GM23248 (cell line): ENCODE data around the gene FAM20B.

Experiments used
- EZH2 ChIP-seq: fragments of 200-600 bp; sonication (generic); IDR thresholded peaks from 2 replicates; pipeline ENCODE4 v1.6.1; 2018; ENCODE audit warnings: antibody characterized with exemption, mild to moderate bottlenecking; ENCODE audit not compliant: insufficient read depth, poor library complexity, severe bottlenecking
- EZH2phosphoT487 ChIP-seq: fragments of 200-600 bp; sonication (generic); IDR thresholded peaks from 2 replicates; pipeline ENCODE4 v1.6.1; 2018; ENCODE audit warnings: antibody characterized with exemption, moderate library complexity, mild to moderate bottlenecking, low read depth; ENCODE audit not compliant: insufficient read depth

GRCh38 chr1:179043266-179043665 is 17.6 kb downstream of the FAM20B start:
- TF ChIP-seq EZH2phosphoT487 = no peak
- TF ChIP-seq EZH2 = no peak
